ENCODE results near the gene PFN3. TPM values are rescaled to one million over a fixed set of nuclear protein-coding genes. Genes with fewer than 3 reads are reported as not detected.

PFN3 gene
- total and polyA plus RNA-seq, 2 of the 13 experiments (the other 11 are each of a cell fraction or from before 2014, with no cell fraction given) = not detected

- TF ChIP-seq ZBED4 (CRISPR knock-in tag; IDR thresholded peaks at IDR 0.05; ENCODE audit: borderline replicate concordance) (no peak), LCORL (IDR thresholded peaks at IDR 0.05) (peak; percentile 90), LCORL (CRISPR knock-in tag; IDR thresholded peaks at IDR 0.05) (0 out of 2 replicates have a peak, but pooled peaks have one; percentile 30), CC2D1A (CRISPR knock-in tag; IDR thresholded peaks at IDR 0.05) (no peak), FOSL2 (CRISPR knock-in tag; IDR thresholded peaks at IDR 0.05) (peak; percentile 16; the same call in 1 of the 2 replicates), NFIC (IDR thresholded peaks at IDR 0.05; ENCODE audit: low read length) (0 out of 2 replicates have a peak, but pooled peaks have one; percentile 31), ZNF788 (CRISPR knock-in tag; IDR thresholded peaks at IDR 0.05; ENCODE audit: borderline replicate concordance) (peak; percentile 33; the same call in 1 of the 2 replicates), FOXO4 (CRISPR knock-in tag; conservative IDR thresholded peaks at IDR 0.05) (no peak), ZHX1 (CRISPR knock-in tag; IDR thresholded peaks at IDR 0.05; ENCODE audit: low read depth) (0 out of 2 replicates have a peak, but pooled peaks have one; percentile 39), SIN3A (IDR thresholded peaks at IDR 0.05; ENCODE audit: borderline replicate concordance, low read depth, low read length) (no peak; the same call in 1 of the 2 replicates), HOXA3 (CRISPR knock-in tag; IDR thresholded peaks at IDR 0.05) (peak; percentile 67), MTF2 (CRISPR knock-in tag; IDR thresholded peaks at IDR 0.05; ENCODE audit: borderline replicate concordance) (0 out of 2 replicates have a peak, but pooled peaks have one; percentile 56), HNRNPLL (IDR thresholded peaks at IDR 0.05; ENCODE audit: low read depth, low read length, poor library complexity, severe bottlenecking) (peak; percentile 39), EZH2 (conservative IDR thresholded peaks at IDR 0.05; ENCODE audit: low read depth, low read length) (no peak), MYC (CRISPR knock-in tag; IDR thresholded peaks at IDR 0.05; ENCODE audit: borderline replicate concordance) (peak; percentile 82; the same call in 1 of the 2 replicates), XRCC5 (optimal IDR thresholded peaks at IDR 0.05; ENCODE audit: low read length) (peak; percentile 34), TAF1 (CRISPR knock-in tag; IDR thresholded peaks at IDR 0.05) (peak; percentile 18; the same call in 1 of the 2 replicates), ETV5 (CRISPR knock-in tag; IDR thresholded peaks at IDR 0.05; ENCODE audit: borderline replicate concordance) (peak; percentile 17), RXRB (CRISPR knock-in tag; IDR thresholded peaks at IDR 0.05; ENCODE audit: borderline replicate concordance) (0 out of 2 replicates have a peak, but pooled peaks have one; percentile 12)
Observed at GRCh38 chr5:177403792-177404640, 3.6 kb upstream of the PFN3 start (continued).

Measured in HepG2 (cell line).